K562 (cell line): ENCODE results near the gene CAPN13. TPM values are rescaled to one million over a fixed set of nuclear protein-coding genes. Genes with fewer than 3 reads are reported as not detected.

Experiments
- ATAC-seq: fragments of 200-7000 bp; cut with Tn5 transposase; 3 replicates; pipeline ENCODE4 v1.9.1; 2020; ENCODE audit warnings: moderate library complexity
- BruUV-seq: library from RNA; stranded (reverse); fragments of 400-500 nt; replicated peaks from 2 replicates; lab custom pipeline; 2021; lab: Mats Ljungman, UMichigan
- CTCF ChIA-PET: fragments of 300-600 bp; formaldehyde crosslinking; extraction: SDS; loops from one replicate; lab custom pipeline; 2021; ENCODE audit warnings: low intra/inter-chr PET ratio; lab: Yijun Ruan, JAX
- POLR2A ChIA-PET: fragments of 300-600, 350-650 bp; sonication (Branson Sonifier 250); formaldehyde crosslinking; extraction: SDS; loops from one replicate; lab custom pipeline; 2021; ENCODE audit warnings: antibody characterized with exemption, inconsistent platforms; lab: Yijun Ruan, JAX
- DNase-seq, 4 experiments: peaks; one replicate each; pipeline versions ENCODE4 v3.0.0 to v3.0.0-alpha.2; 2011 to 2018; ENCODE audit warnings: low spot score in 3 of 4, mixed read lengths in 3 of 4; ENCODE audit errors: extremely low read depth in 1 of 4
- FAIRE-seq: peaks from 2 replicates; lab custom pipeline; 2011; peaks lifted over from hg19 to GRCh38; lab: Jason Lieb, UNC
- H2AFZ ChIP-seq: 2 replicates; pipeline ENCODE4 v1.6.0; 2011; ENCODE audit warnings: low read depth, low read length, control low read depth, inconsistent platforms
- H3K27ac ChIP-seq: fragments of 200-600 bp; 3 replicates; pipeline ENCODE4 v1.8.0; 2011; ENCODE audit warnings: low read depth, mild to moderate bottlenecking, control low read depth, inconsistent platforms, low read length, moderate library complexity, mixed read lengths; ENCODE audit errors: extremely low read depth
- H3K27me3 ChIP-seq, 2 experiments: fragments of 300-600 bp in 1 of 2; 2 replicates in 1 of 2; 3 replicates in 1 of 2; pipeline versions ENCODE4 v1.6.0 to v1.8.0; 2011; ENCODE audit warnings: inconsistent platforms in 2 of 2, low read length in 2 of 2, mild to moderate bottlenecking in 1 of 2, mixed read lengths in 1 of 2, moderate library complexity in 1 of 2; ENCODE audit not compliant: control insufficient read depth in 2 of 2, insufficient read depth in 2 of 2
- H3K36me3 ChIP-seq: fragments of 300-600 bp; 3 replicates; pipeline ENCODE4 v1.8.0; 2011; ENCODE audit warnings: mild to moderate bottlenecking, low read length, inconsistent platforms; ENCODE audit not compliant: control insufficient read depth, insufficient read depth
- H3K4me1 ChIP-seq, 2 experiments: fragments of 200-600 bp in 1 of 2; replicated peaks in 1 of 2; 2 replicates in 1 of 2; 3 replicates in 1 of 2; pipeline versions ENCODE4 v1.5.1 to v1.8.0; 2011; ENCODE audit warnings: inconsistent platforms in 2 of 2, low read length in 2 of 2, mild to moderate bottlenecking in 1 of 2, mixed read lengths in 1 of 2, moderate library complexity in 1 of 2; ENCODE audit not compliant: control insufficient read depth in 2 of 2, insufficient read depth in 2 of 2
- H3K4me2 ChIP-seq: 2 replicates; pipeline ENCODE4 v1.6.1; 2011; ENCODE audit warnings: low read length, control low read depth, inconsistent platforms, mixed read lengths; ENCODE audit not compliant: insufficient read depth
- H3K4me3 ChIP-seq: fragments of 200-600 bp; sonication (generic), shearing (Covaris generic); 2 replicates; pipeline ENCODE4 v1.5.1; 2016; ENCODE audit warnings: control low read depth, inconsistent platforms
- H3K79me2 ChIP-seq: fragments of 200-600 bp; 3 replicates; pipeline ENCODE4 v1.8.0; 2011; ENCODE audit warnings: low read length, inconsistent platforms; ENCODE audit not compliant: control insufficient read depth, insufficient read depth
- H3K9ac ChIP-seq, 2 experiments: 2 replicates each; pipeline versions ENCODE4 v1.6.0 to v1.6.1; 2011; ENCODE audit warnings: low read depth in 2 of 2, low read length in 2 of 2, control low read depth in 1 of 2, inconsistent platforms in 1 of 2, mild to moderate bottlenecking in 1 of 2, mixed read lengths in 1 of 2; ENCODE audit not compliant: insufficient read depth in 1 of 2
- H3K9me1 ChIP-seq: one replicate; pipeline ENCODE4 v1.6.0; 2011; ENCODE audit warnings: inconsistent platforms, mild to moderate bottlenecking, low read length, moderate library complexity; ENCODE audit not compliant: control insufficient read depth, insufficient read depth
- H3K9me3 ChIP-seq: replicated peaks from 2 replicates; pipeline ENCODE4 v1.5.1; 2011; ENCODE audit warnings: low read depth, low read length, inconsistent platforms; ENCODE audit not compliant: control insufficient read depth, insufficient read depth
- H4K20me1 ChIP-seq: replicated peaks from 2 replicates; pipeline ENCODE4 v1.6.1; 2011; ENCODE audit warnings: low read length, inconsistent platforms, mixed read lengths; ENCODE audit not compliant: control insufficient read depth, insufficient read depth
- DACH1 ChIP-seq: fragments of 450-650 bp; IDR thresholded peaks from 2 replicates; pipeline ENCODE4 v1.6.1; 2018; ENCODE audit not compliant: partially characterized antibody
- POU5F1 ChIP-seq: fragments of 150-350 bp; IDR thresholded peaks from 2 replicates; pipeline ENCODE4 v1.6.1; 2014; ENCODE audit warnings: borderline replicate concordance, low read length, low read depth, mild to moderate bottlenecking; ENCODE audit not compliant: partially characterized antibody
- ZBTB2 ChIP-seq: fragments of 450-650 bp; IDR thresholded peaks from 2 replicates; pipeline ENCODE4 v1.6.1; 2016; ENCODE audit warnings: antibody characterized with exemption
- ZNF165 ChIP-seq: fragments of 250-450 bp; sonication (Bioruptor Pico); IDR thresholded peaks from 2 replicates; pipeline ENCODE4 v1.4.0; 2020; ENCODE audit warnings: borderline replicate concordance
- ZNF232 ChIP-seq: sonication (generic); formaldehyde crosslinking; IDR thresholded peaks from 2 replicates; pipeline ENCODE4 v1.8.0; 2022; ENCODE audit warnings: mild to moderate bottlenecking, missing genetic modification reagents
- ZNF24 ChIP-seq: fragments of 450-650 bp; IDR thresholded peaks from 2 replicates; pipeline ENCODE4 v1.6.1; 2016
- ZNF766 ChIP-seq: fragments of 200-800 bp; sonication (Bioruptor generic); conservative IDR thresholded peaks from 2 replicates; pipeline ENCODE4 v1.6.1; 2016; ENCODE audit warnings: missing genetic modification characterization, missing compliant biosample characterization
- in situ Hi-C: fragments of 300-500 bp; cut with MboI; formaldehyde crosslinking; loops from 4 replicates; pipeline ENCODE4 v1.15.0; 2018; ENCODE audit warnings: inconsistent platforms, mixed read lengths
- intact Hi-C: fragments of 100-400 bp; cut with micrococcal nuclease; formaldehyde crosslinking; loops from 2 replicates; pipeline ENCODE4 v1.14.2; 2022
- polyA plus RNA-seq, 8 experiments: library from polyadenylated mRNA; depleted of rRNA in 4 of 8; stranded (reverse) in 5 of 8; unstranded in 3 of 8; fragments of >200 nt; fragmentation: Nextera tagmentation in 2 of 8; fragmentation: Illumina TruSeq in 1 of 8; extraction: Ambion mirVana in 2 of 8; extraction: Trizol in 1 of 8; gene quantifications; 2 replicates each; pipeline versions ENCODE4 v1.2.1 to v1.2.3, GENCODE V29; 2011 to 2014; ENCODE audit warnings: inconsistent platforms in 1 of 8, missing spikeins in 1 of 8
- total RNA-seq, 7 experiments: library from RNA; depleted of rRNA in 6 of 7; stranded (reverse); fragments of >200 nt in 6 of 7; fragmentation: Illumina TruSeq in 2 of 7; extraction: Trizol in 2 of 7; gene quantifications; 2 replicates each; pipeline versions ENCODE4 v1.2.1 to v1.2.3, GENCODE V29; 2011 to 2021; ENCODE audit warnings: low replicate concordance in 1 of 7

CAPN13 gene
- total and polyA plus RNA-seq, 9 of the 15 experiments (the other 6 are each of a cell fraction or from before 2014, with no cell fraction given) = not detected

- TF ChIP-seq ZNF766 (CRISPR knock-in tag) (no peak), ZNF24 (no peak), DACH1 (no peak), POU5F1 (no peak), ZNF165 (CRISPR knock-in tag) (no peak), ZNF232 (no peak), ZBTB2 (no peak)
- no TSS peak for BruUV-seq
- FAIRE-seq (no peak), DNase-seq (no peak), ATAC-seq (no peak)
- Histone ChIP-seq H3K27ac (no peak overlapping the region), H3K4me2 (no peak overlapping the region), H3K36me3 (no peaks in the 10 kb centered on the region), H4K20me1 (no peaks in the 10 kb centered on the region), H3K79me2 (no peaks in the 10 kb centered on the region), H3K9ac (no peak overlapping the region), H2AFZ (no peak overlapping the region), H3K9me3 (no peaks in the 10 kb centered on the region), H3K4me3 (no peak overlapping the region), H3K9me1 (no peaks in the 10 kb centered on the region), H3K27me3 (no peaks in the 10 kb centered on the region), H3K4me1 (no peaks in the 10 kb centered on the region)
- in situ Hi-C loops (no loop called here), intact Hi-C loops (no loop called here)
- ChIA-PET CTCF (no interaction called here), POLR2A (interaction anchor here (0.6 kb wide), 1 partner anchor 495 kb away, joined by 3 read pairs; no protein-coding TSS in a partner anchor)
Measured at GRCh38 chr2:30847841-30848240, 40.6 kb upstream of the CAPN13 start.
